ENCODE measurements around the gene SAMD10.

The SAMD10 gene

DNA sequence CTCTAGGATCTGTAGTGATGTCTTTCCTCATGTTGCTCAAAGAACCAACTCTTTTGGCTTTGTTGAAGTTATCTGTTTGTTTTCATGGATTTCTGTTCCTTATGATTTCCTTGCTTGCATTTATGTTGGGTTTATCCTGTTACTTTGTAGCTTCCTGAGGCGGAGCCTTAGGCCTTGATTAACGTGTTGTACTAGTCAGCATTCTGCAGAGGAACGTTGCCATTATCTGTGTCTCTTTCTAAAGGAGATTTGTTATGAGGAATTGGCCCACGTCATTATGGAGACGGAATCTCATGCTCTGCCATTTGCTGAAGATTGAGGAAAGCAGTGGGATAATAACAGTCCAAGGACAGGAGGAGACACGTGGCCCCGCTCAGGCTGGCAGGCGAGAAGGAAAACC, 53.1 kb downstream of the SAMD10 start:
- H3K27ac ChIP-seq (ENCODE audit: low read length) = no peak overlapping the region
- peaks cover 5% of the 10 kb centered on the region; the same call in 1 of the 2 replicates for H3K36me3 ChIP-seq (replicated peaks; ENCODE audit: insufficient read depth, low read length)
- no peaks in the 10 kb centered on the region for H3K27me3 ChIP-seq (replicated peaks; ENCODE audit: insufficient read depth, low read length)
- H3K9me3 ChIP-seq (replicated peaks; ENCODE audit: insufficient read depth, low read length) = no peaks in the 10 kb centered on the region
- no peak overlapping the region for H3K4me3 ChIP-seq (ENCODE audit: low read length)
- no peak for TF ChIP-seq EZH2phosphoT487 (IDR thresholded peaks at IDR 0.05; ENCODE audit: low read length)
- TF ChIP-seq EZH2 (optimal IDR thresholded peaks at IDR 0.05; ENCODE audit: low read depth, low read length) = no peak
- TF ChIP-seq, protein P1, sequence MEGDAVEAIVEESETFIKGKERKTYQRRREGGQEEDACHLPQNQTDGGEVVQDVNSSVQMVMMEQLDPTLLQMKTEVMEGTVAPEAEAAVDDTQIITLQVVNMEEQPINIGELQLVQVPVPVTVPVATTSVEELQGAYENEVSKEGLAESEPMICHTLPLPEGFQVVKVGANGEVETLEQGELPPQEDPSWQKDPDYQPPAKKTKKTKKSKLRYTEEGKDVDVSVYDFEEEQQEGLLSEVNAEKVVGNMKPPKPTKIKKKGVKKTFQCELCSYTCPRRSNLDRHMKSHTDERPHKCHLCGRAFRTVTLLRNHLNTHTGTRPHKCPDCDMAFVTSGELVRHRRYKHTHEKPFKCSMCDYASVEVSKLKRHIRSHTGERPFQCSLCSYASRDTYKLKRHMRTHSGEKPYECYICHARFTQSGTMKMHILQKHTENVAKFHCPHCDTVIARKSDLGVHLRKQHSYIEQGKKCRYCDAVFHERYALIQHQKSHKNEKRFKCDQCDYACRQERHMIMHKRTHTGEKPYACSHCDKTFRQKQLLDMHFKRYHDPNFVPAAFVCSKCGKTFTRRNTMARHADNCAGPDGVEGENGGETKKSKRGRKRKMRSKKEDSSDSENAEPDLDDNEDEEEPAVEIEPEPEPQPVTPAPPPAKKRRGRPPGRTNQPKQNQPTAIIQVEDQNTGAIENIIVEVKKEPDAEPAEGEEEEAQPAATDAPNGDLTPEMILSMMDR (IDR thresholded peaks at IDR 0.05; ENCODE audit: low read length) = no peak
- no peaks in the 10 kb centered on the region for H3K4me1 ChIP-seq (ENCODE audit: low read length)
- H3K79me2 ChIP-seq (ENCODE audit: low read length) = no peaks in the 10 kb centered on the region
- H4K20me1 ChIP-seq (ENCODE audit: insufficient read depth, low read length) = no peaks in the 10 kb centered on the region
- H3K4me2 ChIP-seq (ENCODE audit: low read depth, low read length) = no peak overlapping the region
- H3F3A ChIP-seq (ENCODE audit: insufficient read depth, low read length) = no peaks in the 10 kb centered on the region
- no peaks in the 10 kb centered on the region for H3K9me2 ChIP-seq (replicated peaks; ENCODE audit: insufficient read depth, low read length)
- no peak overlapping the region for H2AFZ ChIP-seq (ENCODE audit: low read length)
- H3K9ac ChIP-seq (ENCODE audit: low read length) = no peak overlapping the region
- no peak for DNase-seq

DNA sequence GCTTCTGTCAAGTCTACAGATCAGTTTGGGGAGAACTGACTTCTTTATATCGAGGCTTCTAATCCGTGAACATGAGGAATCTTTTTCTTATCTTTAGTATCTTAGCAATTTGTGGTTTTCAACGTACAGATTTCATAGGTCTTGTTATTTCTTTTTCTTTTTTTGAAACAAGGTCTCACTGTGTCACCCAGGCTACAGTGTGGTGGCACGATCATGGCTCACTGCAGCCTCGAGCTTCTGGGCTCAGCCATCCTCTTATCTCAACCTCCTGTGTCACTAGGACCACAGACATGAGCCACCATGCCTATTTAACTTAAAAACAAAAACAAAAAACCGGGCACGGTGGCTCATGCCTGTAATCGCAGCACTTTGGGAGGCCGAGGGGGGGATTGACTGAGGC, 55.2 kb downstream of the SAMD10 start:
- H3K9me3 ChIP-seq (replicated peaks; ENCODE audit: insufficient read depth, low read length) = no peaks in the 10 kb centered on the region
- TF ChIP-seq, protein P1 (IDR thresholded peaks at IDR 0.05; ENCODE audit: low read length) = no peak
- TF ChIP-seq EZH2phosphoT487 (IDR thresholded peaks at IDR 0.05; ENCODE audit: low read length) = no peak
- no peak for TF ChIP-seq EZH2 (optimal IDR thresholded peaks at IDR 0.05; ENCODE audit: low read depth, low read length)
- H3K4me1 ChIP-seq (ENCODE audit: low read length) = no peaks in the 10 kb centered on the region
- H3K27ac ChIP-seq (ENCODE audit: low read length) = no peak overlapping the region
- no peaks in the 10 kb centered on the region for H3K27me3 ChIP-seq (replicated peaks; ENCODE audit: insufficient read depth, low read length)
- H3K4me3 ChIP-seq (ENCODE audit: low read length) = no peak overlapping the region
- H3K36me3 ChIP-seq (replicated peaks; ENCODE audit: insufficient read depth, low read length) = peaks cover 5% of the 10 kb centered on the region; the same call in 1 of the 2 replicates
- no peak overlapping the region for H2AFZ ChIP-seq (ENCODE audit: low read length)
- H3K9ac ChIP-seq (ENCODE audit: low read length) = no peak overlapping the region
- H3K79me2 ChIP-seq (ENCODE audit: low read length) = no peaks in the 10 kb centered on the region
- no peaks in the 10 kb centered on the region for H3F3A ChIP-seq (ENCODE audit: insufficient read depth, low read length)
- H3K9me2 ChIP-seq (replicated peaks; ENCODE audit: insufficient read depth, low read length) = no peaks in the 10 kb centered on the region
- no peak overlapping the region for H3K4me2 ChIP-seq (ENCODE audit: low read depth, low read length)
- no peak for DNase-seq
- H4K20me1 ChIP-seq (ENCODE audit: insufficient read depth, low read length) = no peaks in the 10 kb centered on the region
